AG08395 (cell line): Measurements from ENCODE around the gene KRTAP5-3.

Experiments used
- DNase-seq: peaks from one replicate; pipeline ENCODE4 v3.0.0; 2012; ENCODE audit warnings: mixed read lengths, low spot score

The KRTAP5-3 gene

DNA sequence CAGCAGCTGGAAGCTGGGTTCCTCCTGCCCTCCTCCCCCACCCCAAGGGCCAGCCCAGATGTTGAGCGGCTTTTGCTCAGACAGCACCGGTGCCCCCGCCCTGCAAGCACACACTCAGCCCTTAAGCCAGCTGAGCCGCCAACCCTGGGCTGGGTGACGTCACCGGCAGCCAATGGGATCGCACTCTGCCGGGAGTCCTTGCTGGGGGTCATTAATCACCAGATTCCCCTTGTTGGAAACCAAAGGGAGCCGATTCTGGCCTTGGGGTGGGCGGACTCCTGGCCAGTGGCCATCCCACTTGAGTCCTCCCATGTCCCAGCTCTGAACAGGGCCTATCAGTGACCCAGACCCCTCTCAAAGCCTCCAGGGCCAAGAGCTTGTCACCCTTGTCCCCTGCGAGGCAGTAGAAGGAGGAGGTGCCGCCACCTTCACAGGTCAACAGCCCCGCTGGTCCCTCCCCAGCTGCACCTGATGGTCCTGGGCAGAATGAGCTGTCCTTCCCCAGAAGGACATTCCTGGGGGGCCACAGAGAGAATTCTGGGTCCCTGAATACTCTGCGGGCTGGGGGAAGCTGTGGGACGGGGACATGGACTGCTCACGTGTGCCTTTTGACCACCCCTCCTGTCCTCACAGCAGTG, 43.6 kb downstream of the KRTAP5-3 start:
- DNase-seq = peak; percentile 88

DNA sequence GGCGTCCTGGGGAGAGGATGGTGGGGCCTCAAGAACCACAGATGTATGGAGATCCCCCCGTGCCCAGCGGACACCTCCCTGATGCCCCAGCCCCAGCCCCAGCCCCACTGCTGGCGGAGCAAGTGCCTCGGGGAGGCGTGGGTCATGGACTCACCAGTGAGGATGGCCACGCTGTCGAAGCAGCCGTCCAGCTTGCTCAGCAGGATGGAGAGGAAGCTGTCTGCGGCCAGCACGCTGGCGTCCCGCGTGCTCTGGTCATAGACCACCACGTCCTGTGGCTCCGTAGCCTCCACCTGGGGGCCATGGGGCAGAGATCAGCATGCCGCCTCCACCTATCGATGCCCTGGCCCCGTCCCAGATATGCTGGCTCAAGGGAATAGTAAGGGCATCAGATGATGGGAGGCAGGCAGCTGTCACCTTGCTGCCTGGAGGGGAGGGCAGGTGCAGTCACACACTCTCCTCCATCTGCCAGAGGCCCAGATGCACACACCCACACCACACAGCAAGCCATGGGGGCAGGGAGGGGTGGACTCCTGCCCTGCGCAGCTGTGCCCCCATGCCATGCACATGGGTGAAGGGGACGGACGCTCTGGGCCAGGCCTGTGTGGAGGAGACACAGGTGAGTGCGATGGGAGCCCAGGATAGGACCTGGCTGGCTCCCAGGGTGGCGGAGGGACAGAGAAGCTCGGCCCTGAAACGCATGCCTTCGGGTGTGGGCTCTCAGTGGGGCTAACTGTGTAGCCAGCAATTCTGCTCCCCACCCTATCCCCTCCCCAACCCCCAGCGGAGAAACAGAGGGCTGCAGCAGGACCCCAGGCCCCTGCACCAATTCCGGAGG, 44.3 kb downstream of the KRTAP5-3 start:
- no peak for DNase-seq

DNA sequence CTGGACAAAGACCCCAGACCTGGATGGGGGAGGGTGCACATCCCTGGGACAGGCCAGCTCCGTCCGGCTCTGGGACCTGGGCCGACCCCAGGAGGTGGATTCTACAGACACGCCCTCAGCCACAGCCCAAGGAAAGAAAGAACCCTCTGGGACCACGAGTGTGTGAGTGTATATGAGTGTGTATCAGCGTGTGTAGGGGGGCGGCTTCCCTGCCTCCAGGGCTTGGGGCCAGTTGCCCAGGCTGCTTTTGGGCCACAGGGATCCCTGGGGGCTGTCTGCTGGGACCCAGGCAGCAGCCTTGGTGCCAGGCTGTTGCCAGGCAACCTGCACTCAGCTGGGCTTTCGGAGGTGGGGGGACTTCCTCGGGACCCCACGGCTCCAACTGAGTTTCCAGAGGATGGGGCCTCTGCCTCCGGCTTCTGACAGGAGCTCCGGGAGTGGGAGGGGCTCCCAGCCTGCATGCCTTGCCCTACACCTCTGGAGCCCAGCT, 45.1 kb downstream of the KRTAP5-3 start:
- DNase-seq = no peak

DNA sequence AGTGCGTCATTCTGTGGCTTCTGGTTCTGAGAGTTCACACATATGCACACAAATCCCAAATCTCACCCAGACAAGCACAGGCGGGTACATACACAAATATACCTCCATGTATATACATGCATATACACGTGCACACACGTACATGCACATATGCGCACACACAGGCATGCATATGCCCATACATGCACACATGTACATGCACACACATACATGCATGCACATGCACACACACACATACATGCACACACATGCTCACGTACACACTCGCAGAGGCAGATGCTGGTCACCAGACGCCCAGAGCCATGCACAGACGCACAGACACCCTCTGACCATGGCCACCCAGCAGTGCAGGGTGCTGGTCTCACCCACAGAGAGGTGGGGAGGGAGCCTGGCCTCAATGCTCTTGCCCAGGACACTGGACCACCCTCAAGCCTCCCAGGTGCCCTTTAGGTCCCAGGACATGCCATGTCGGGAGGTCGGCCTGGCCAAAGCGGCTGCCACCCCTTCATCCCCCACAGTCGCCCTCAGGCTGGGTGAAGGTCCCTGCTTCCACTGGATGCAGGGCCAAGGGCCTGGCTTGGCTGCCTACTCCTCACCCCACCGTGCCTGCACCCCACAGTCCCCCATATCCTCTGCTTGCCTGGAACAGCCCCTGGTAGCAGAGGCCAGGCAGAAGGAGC, 45.7 kb downstream of the KRTAP5-3 start:
- DNase-seq = no peak

DNA sequence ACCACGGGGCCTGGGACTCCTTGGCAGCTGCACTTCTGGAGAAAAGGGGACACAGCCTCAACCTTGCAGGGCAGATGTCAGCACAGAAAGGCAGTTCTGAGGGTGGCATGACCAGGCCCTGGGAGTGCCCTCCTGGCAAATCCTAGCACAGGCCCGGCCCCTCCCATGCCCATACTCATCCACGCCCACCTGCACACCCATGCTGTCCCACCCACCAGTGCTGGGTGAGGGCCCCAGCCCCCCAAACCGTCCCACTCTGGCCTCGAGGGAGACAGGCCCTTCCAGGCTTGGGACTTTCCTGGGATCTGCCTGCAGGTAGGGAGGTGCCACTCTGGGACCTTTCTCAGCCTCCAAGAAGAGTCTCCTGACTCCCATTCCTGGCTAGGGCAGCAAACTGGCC, 46.3 kb downstream of the KRTAP5-3 start:
- no peak for DNase-seq

DNA sequence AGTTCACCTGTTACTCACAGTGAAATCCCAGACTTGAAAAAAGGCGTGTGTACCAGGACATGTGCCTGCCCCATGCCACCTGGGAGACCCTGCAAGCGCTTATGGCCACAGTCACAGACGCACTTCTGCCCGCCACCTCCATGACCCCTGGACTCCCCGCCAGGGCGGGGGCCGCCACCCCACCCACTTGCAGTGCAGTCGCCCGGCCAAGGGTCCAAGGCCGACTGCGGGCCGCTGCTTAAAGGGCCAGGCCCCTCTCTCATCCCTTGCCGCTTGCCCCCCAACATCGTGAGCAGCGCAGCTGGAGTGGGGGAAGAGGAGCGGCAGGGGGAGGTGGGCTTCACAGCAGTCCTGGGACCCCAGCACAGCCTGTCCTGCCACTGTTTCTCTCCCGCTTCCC, 47.0 kb downstream of the KRTAP5-3 start:
- DNase-seq = no peak

DNA sequence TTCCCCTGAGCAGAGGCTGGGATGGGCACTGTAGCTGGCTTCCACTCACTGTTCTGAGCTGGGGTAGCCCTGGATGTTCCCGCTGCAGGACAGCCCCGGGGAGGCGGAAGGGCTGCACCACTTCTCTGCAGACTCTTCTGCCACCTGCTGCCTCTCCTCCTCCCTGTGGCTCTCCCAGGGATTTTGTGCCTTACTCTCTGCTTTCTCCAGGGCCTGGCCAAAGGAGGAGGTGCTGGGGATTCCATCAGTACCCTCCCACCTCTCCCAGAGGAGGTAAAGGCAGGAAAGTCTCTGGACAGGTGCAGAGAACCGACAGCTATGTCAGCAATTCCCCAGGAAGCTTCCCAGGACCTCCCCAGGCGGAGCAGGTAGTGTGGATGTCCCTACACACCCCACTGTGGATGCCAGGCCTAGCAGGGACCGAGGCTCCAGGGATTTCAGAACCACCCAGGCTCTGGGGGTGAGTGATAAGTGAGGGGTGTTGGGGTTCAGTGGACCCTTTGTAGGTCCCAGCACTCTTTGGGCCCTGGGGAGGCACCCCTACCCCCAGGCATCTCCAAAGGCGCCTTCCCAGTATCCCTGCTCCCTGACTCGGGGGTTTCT, 47.5 kb downstream of the KRTAP5-3 start:
- no peak for DNase-seq

DNA sequence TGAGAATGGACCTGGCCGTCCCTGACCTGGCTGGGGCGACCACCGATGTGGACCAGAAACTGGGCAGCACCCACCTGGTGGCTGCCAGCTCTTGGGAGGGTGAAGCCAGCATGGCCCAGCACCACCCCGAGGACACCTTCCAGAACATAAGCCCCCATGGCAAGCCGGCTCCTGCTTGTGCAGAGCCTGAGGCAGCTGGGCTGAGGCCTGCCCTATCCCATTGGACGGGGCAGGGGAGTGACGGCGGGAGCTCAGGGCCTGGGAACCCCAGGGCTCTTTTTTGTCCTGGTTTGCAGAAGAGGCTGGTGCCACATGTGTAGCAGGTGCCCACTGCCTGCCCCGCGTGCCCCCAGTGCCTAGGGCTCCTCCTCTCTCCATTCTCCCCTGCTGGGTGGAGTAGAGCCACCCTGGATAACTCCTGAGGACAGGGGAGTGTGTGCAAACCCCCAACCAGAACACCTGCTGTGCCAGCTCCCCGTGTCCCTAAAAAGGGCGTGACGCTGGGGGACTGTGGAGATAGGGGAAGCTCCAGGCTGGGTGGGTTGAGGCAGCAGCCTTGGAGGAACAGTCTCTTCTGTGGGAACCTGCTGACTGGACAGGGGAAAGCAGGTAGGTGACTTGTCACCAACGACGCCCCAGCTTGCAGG, 48.1 kb downstream of the KRTAP5-3 start:
- no peak for DNase-seq

DNA sequence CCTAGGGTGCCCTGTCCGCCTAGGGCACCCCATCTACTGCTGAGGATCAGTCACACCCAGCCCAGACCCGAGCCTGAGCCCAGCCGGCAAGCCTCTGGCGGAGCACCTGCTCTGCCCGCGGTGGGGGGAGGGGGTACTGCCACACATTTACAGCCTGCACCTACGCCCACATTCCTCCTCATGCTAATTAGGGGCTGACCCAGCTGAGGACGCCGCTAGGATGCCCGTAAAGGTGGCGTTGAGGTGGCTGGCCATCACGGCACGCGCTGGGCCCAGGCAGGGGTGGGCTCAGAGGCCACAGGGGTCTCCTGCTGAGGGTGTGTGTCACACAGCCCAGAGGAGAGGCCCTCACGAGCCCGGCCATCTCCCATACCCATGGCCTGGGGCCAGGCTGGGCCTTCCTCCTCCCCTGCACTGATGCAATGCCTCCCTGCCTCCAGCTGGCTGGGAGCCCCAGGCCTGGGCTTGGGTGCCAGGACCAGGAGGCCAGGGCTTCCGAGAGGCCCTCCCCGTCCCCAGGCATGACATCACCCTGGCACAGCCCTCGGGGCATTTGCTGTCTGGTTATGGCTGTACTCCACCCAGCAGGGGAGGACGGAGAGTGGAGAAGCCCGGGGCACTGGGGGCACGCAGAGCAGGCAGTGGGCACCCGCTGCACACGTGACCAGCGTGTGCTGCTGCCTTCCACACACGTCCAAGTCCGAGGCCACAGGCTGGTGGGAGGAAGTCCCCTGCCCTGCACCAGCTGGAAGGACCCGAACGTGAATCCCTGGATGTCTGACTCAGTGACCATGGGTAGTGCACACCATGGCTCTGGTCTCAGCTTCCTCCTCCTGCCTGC, 48.9 kb downstream of the KRTAP5-3 start:
- DNase-seq = peak; percentile 91

DNA sequence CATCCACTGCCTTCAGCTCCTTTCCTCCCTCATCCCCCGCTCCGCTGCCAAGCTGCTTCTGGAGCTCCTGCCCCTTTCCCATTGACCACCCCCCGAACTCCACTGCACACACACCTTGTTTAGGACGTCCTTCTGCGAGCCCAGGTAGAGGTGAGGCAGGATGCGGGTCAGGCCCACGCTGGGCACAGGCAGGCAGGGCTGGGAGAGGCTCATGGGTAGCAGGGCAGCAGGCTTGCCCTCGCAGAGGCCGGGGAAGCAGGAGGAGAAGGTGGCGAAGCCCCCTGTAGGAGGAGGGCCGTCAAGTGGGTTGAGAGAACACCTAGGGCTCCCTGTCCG, 49.5 kb downstream of the KRTAP5-3 start:
- DNase-seq = no peak

DNA sequence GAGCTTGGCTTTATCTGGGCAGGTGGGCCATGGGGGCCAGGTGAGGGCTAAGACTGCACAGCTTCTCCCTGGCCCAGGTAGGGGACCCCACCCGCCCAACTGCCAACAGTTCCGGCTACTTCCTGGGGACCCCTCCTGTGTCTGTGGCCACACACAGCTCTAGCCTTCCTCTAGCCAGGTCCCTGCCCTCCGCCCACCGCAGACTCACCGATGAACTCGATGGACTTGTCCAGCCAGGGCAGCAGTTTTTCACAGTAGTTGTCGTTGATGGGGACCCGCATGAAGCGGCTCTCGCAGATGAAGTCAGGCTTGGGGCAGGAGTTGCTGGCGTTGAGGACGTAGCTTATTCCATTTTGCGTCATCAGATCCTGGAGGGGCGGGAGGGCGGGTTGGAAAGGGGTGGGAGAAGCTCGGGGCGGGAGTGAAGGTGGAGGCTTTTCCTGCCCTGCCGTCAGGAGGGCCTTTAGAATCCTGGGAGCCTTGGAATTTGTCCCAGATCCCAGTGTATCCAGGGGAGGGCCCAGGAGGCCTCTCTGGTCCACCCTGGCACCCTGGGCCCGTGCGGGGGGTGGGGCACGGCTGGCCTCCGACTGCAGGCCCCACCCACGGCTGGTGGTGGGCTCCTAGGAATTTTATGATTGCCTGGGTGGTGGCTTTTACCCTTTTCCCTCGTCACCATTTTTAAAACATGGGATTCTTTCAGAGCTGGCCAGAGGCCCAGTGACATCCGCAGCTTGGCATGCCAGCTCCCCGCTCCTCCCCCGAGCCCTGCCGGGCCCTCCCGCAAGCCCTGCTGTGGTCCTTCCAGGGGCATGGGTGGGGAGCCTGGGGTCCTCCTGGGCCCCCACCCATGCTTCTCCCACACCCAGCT, 50.1 kb downstream of the KRTAP5-3 start:
- peak; percentile 93 for DNase-seq
